Measurements from ENCODE around the gene RABGAP1L.

GRCh38 chr1:174534789-174535188, 375.5 kb downstream of the RABGAP1L start:
- TF ChIP-seq CTCF (IDR thresholded peaks at IDR 0.05), result no peak
- TF ChIP-seq POLR2A (IDR thresholded peaks at IDR 0.05), result no peak
